Measurements from ENCODE around the gene FLCN.

DNA sequence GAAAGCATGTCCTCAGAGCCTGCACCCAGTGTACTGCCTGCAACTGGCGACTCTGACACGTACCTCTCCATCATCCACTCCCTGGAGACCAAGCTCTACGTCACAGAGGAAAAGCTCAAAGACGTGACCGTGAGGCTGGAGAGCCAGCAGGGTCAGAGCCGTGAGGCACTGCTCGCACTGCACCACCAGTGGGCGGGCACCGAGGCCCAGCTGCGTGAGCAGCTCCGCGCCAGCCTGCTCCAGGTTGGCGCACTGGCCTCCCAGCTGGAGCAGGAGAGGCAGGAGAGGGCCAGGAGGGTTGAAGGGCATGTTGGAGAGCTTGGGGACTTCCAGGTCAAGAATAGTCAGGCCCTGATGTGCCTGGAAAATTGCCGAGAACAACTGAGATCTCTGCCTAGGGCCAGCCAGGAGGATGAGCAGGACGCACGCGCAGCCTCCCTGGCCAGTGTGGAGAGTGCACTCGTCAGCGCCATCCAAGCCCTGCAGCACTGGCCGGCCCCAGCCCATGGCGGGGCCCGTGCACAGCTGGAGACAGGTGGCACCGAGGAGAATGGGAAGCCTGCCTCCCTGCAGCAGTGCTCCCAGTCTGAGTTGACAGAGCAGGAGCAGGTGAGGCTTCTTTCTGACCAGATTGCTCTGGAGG is 71.2 kb downstream of the FLCN start:
- TF ChIP-seq CEBPB (IDR thresholded peaks at IDR 0.05) (no peak), YY1 (IDR thresholded peaks at IDR 0.05; ENCODE audit: low read depth) (no peak), TAF1 (IDR thresholded peaks at IDR 0.05; ENCODE audit: low read depth) (no peak), CREB1 (IDR thresholded peaks at IDR 0.05; ENCODE audit: low read depth) (no peak)
